HFF-Myc (cell line): ENCODE measurements around the gene CNN3.
"Not testable (repeated sequence)": the region's sequence is repeated elsewhere in the genome, so short reads cannot be mapped to it uniquely, and the experiment has no call there.

Source experiments
- DNase-seq: peaks from one replicate; pipeline ENCODE4 v3.0.0-alpha.2; 2011; ENCODE audit warnings: low read depth; ENCODE audit errors: extremely low read depth
- H3K4me3 ChIP-seq: replicated peaks from 2 replicates; pipeline ENCODE4 v1.5.1; 2011; ENCODE audit warnings: low read depth, mild to moderate bottlenecking, control low read depth, low read length
- TF ChIP-seq, protein P1 (sequence below): IDR thresholded peaks from 2 replicates; pipeline ENCODE4 v1.5.1; 2012; ENCODE audit warnings: mild to moderate bottlenecking, low read depth, low read length, control low read depth; ENCODE audit errors: missing control alignments

The CNN3 gene

DNA sequence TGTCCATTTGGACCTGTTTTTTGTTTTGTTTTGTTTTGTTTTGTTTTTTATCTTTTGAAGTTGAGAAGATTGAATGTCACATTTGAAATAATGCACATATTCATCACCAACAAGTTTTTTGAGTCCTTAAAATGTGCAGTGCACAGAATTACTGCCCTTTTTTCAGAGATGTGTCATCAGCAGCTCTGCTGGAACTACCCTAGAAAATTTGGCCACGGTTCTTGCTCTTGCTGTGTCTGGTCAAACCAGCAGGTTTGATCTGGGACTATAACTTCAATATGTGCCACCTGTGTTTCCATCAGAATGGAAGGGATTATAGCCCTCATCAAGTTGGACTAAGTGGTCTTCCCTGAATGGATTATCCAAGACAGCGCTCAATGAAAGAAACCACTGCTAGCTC is 24.1 kb upstream of the CNN3 start:
- TF ChIP-seq, protein P1, sequence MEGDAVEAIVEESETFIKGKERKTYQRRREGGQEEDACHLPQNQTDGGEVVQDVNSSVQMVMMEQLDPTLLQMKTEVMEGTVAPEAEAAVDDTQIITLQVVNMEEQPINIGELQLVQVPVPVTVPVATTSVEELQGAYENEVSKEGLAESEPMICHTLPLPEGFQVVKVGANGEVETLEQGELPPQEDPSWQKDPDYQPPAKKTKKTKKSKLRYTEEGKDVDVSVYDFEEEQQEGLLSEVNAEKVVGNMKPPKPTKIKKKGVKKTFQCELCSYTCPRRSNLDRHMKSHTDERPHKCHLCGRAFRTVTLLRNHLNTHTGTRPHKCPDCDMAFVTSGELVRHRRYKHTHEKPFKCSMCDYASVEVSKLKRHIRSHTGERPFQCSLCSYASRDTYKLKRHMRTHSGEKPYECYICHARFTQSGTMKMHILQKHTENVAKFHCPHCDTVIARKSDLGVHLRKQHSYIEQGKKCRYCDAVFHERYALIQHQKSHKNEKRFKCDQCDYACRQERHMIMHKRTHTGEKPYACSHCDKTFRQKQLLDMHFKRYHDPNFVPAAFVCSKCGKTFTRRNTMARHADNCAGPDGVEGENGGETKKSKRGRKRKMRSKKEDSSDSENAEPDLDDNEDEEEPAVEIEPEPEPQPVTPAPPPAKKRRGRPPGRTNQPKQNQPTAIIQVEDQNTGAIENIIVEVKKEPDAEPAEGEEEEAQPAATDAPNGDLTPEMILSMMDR = no peak
- no peak for DNase-seq
- no peak overlapping the region for H3K4me3 ChIP-seq

DNA sequence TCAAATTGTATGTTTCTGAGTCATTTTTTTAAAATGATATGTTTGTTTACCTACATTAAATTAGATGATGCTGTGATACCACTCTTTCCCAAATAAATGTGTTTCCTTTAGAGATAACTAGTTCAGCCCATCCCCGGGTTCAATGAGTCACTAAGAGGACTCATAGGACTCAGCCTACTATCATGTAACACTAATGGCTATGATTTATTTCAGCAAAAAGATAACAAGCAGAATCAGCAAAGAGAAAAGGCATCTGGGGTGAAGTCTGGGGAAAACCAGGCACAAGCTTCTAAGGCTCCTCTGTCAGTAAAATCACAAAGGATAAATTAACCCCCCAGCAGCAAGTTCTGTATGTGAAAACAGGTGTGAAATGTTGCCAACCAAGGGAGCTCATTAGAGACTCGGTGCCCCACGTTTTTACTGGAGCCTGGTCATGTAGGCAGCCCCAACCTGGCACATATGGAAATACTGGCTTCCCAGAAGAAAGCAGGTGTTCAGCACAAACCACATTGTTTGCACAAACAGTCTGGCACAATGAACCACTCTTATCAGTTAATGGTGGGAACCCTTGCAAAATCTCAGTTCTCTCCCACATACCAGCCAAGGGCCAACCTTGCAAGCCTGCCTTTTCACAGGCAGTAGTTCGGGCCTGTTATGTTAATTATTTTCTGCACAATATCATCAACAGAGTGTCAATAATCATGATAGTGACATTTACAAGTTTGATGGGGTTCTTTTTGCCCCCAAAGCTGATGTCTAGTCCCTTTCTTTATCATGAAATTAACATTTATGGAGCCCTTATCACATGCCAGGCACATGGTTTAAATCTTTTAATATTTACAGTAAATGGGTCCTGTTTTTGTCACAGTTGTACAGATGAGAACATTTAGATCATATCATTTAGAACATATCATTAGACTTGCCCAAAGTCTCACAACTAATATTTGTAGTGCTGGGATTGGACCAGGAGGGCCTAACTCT is 23.1 kb upstream of the CNN3 start:
- H3K4me3 ChIP-seq = no peak overlapping the region
- DNase-seq = no peak
- TF ChIP-seq, protein P1 = no peak

DNA sequence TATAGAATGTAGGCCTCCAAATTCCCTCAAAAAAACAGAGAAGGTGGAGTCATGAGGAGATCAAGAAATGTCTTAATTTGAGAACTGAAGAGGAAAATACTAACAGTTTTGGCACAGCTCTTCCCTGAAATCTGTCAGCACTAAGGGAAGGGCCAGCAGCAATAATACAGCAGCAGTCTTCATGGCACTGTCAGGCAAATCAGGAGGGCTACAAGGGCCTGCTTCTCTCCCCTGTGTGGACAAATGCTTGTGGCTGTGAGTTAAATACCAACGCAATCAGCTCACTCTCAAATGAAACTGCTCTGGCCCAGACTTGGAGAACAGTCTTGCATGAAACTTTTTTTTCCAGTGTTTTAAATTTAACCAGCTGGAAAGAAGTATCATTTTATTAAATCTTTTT is 20.5 kb upstream of the CNN3 start:
- DNase-seq = no peak
- TF ChIP-seq, protein P1 = no peak
- H3K4me3 ChIP-seq = no peak overlapping the region

DNA sequence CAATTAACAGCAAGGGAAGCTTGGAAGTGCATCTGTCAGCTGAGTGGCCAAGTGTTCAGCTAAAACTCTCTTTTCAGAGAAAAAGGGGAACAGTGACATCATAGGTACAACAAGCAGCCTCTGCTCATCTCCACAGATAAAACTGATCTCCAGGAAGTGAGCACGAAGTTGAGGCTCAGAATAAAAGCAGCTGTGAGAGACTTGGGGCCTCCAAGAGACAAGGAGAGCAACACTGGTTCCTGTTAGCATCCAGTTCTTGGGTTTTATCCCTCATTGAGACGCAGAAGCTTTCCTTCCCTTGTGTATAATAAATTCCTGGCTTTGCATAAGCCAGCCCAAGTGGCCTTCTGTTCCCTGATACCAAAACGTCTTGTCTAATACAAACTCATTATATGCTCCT is 20.0 kb upstream of the CNN3 start:
- DNase-seq = no peak
- H3K4me3 ChIP-seq = no peak overlapping the region
- TF ChIP-seq, protein P1 = no peak

DNA sequence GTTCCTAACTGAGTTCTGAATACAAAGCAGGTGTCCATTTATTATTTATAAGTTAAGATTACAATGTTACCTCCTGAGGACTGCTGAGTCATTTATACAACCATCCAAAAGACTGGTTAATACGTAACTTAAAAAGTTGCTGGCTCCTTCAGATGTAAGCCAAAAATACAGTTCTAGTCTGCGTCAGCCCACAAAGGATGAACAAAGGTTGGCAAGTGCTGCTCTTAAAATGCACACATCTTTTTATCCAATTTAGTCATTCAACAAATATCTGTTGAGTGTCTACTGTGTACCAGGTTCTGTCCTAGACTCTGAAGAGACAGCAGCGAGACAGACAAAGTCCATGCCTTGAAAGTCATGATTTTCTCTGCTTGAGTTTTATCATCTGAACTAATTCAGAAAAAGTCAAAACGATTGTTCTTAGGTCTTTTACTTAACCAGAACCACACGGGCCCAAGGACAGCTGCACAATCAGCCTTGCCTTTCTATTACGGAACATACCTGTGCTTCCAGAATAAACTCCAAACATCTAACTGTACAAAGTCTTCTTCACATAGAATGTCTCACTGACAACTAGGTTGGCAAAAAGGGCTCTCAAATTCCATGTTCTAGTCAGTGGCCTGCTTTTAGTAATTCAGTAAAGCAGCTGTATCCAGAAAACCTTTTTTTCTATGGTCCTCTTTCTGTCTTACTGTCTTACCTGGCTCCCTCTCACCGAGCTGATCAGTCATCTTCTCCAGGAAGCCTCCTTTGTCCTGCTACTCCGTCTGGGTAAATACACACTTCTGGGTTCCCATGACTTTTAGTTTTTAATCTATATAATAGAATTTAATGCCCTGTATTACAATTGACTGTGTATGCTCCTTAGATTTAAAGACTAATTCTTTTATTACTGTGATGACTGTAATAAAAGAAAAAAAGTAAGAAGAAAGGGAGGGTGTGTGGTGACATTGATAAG is 15.5 kb upstream of the CNN3 start:
- no peak for DNase-seq
- TF ChIP-seq, protein P1 = no peak
- H3K4me3 ChIP-seq = no peak overlapping the region

DNA sequence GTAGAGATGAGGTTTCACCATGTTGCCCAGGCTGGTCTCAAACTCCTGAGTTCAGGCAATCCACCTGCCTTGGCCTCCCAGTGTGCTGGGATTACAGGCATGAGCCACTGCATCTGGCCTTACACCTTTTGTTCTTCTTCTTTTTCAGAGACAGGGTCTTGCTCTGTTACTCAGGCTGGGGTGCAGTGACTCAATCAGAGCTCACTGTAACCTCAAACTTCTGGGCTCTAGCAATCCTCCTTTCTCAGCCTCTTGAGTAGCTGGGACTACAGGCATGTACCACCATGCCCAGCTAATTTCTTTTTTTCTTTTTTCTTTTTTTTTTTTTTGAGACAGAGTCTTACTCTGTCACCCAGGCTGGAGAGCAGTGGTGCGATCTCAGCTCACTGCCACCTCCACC is 14.6 kb upstream of the CNN3 start:
- DNase-seq, H3K4me3 ChIP-seq: not testable (repeated sequence)

DNA sequence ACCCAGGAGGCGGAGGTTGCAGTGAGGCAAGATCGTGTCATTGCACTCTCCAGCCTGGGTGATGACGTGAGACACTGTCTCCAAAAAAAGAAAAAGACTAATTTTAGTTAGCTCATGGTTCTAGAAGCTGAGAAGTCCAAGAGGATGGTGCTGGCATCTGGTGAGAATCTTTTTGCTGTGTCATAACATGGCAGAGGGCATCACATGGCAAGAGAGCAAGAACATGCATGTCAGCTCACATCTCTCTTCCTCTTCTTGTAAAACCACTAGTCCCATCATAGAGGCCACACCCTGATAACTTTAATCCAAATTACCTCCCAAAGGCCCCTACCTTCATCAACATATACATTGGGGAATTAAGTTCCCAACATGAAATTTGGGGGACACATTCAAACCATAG is 13.8 kb upstream of the CNN3 start:
- H3K4me3 ChIP-seq = no peak overlapping the region
- TF ChIP-seq, protein P1 = no peak
- DNase-seq = no peak
